Left renal pelvis (tissue), 4 donors: ENCODE results near the gene SGTA. TPM values are rescaled to one million over a fixed set of nuclear protein-coding genes. Genes with fewer than 3 reads are reported as not detected.
"Not testable (repeated sequence)": the region's sequence is repeated elsewhere in the genome, so short reads cannot be mapped to it uniquely, and the experiment has no call there.

Experiments used
- DNase-seq, 4 donors: peaks; one replicate each; pipeline ENCODE4 v3.0.0-alpha.2; 2013; ENCODE audit warnings: low read depth in 4 of 4, low spot score in 3 of 4
- polyA plus RNA-seq, 4 donors: library from polyadenylated mRNA; unstranded; fragments of 120-200 nt; gene quantifications; one replicate each; pipeline ENCODE4 v1.2.1, GENCODE V29; 2013; ENCODE audit not compliant: insufficient read length in 4 of 4

Gene SGTA
- polyA plus RNA-seq: 10 to 100 TPM; 41.8 to 64.0 (median 50.8) TPM

GRCh38 chr19:2782936-2783780 is at the start of gene SGTA:
Gene SGTA (minus strand): TSS chr19:2783273. CDS start chr19:2769068, 14,205 bp downstream.
- DNase-seq: peak; percentile 97 to 99 (median 98)

- no peak for DNase-seq
Measured at GRCh38 chr19:2827840-2828489, 44.9 kb upstream of the SGTA start.

GRCh38 chr19:2827022-2827421 is 43.9 kb upstream of the SGTA start:
- no peak for DNase-seq

GRCh38 chr19:2824129-2824528 is 41.1 kb upstream of the SGTA start:
- DNase-seq: no peak

- no peak for DNase-seq
Measured at GRCh38 chr19:2823646-2824045, 40.6 kb upstream of the SGTA start.

- no peak for DNase-seq
Measured at GRCh38 chr19:2822846-2823245, 39.8 kb upstream of the SGTA start.

- no peak for DNase-seq
Measured at GRCh38 chr19:2820112-2820702, 37.1 kb upstream of the SGTA start.

GRCh38 chr19:2819540-2820111 is 36.6 kb upstream of the SGTA start, which contains the start of gene ZNF554:
Gene ZNF554 (plus strand): TSS chr19:2819868. CDS start chr19:2820072, 204 bp downstream.
- peak; percentile 90 to 93 (median 90) for DNase-seq

GRCh38 chr19:2817237-2817829 is 34.3 kb upstream of the SGTA start:
- not testable (repeated sequence) for DNase-seq

GRCh38 chr19:2816641-2817040 is 33.6 kb upstream of the SGTA start:
- DNase-seq: no peak

GRCh38 chr19:2815923-2816322 is 32.9 kb upstream of the SGTA start:
- DNase-seq: no peak

GRCh38 chr19:2815191-2815614 is 32.1 kb upstream of the SGTA start:
- DNase-seq: no peak

- DNase-seq: no peak
Measured at GRCh38 chr19:2814426-2814825, 31.4 kb upstream of the SGTA start.

GRCh38 chr19:2813235-2814160 is 30.4 kb upstream of the SGTA start:
- DNase-seq: no peak

- no peak for DNase-seq
Measured at GRCh38 chr19:2812414-2813234, 29.6 kb upstream of the SGTA start.

GRCh38 chr19:2811735-2812413 is 28.8 kb upstream of the SGTA start:
- DNase-seq: no peak

- DNase-seq: no peak
Measured at GRCh38 chr19:2811221-2811722, 28.2 kb upstream of the SGTA start.
